GM12892 (cell line): Measurements from ENCODE around the gene TMEM213.

Experiments
- POLR2A ChIP-seq: IDR thresholded peaks from 2 replicates; pipeline ENCODE4 v1.6.1; 2011; ENCODE audit warnings: low read depth, low read length, control low read depth
- POLR2AphosphoS5 ChIP-seq: IDR thresholded peaks from 2 replicates; pipeline ENCODE4 v1.6.1; 2011; ENCODE audit warnings: low read depth, low read length, control low read depth
- TAF1 ChIP-seq: IDR thresholded peaks from 2 replicates; pipeline ENCODE4 v1.6.1; 2011; ENCODE audit warnings: low read depth, mild to moderate bottlenecking, control low read depth, low read length, borderline replicate concordance

GRCh38 chr7:138784692-138785091 lies 13.1 kb upstream of the TMEM213 start:
- no peak for TF ChIP-seq POLR2AphosphoS5
- no peak for TF ChIP-seq POLR2A
- no peak for TF ChIP-seq TAF1
